NB4 (cell line): ENCODE data around the gene YPEL2.
A peak's percentile ranks its signal among the peaks of the same experiment; 100 is the strongest.
"Not testable (repeated sequence)": the region's sequence is repeated elsewhere in the genome, so short reads cannot be mapped to it uniquely, and the experiment has no call there.

Experiments
- DNase-seq: peaks from one replicate; pipeline ENCODE4 v3.0.0; 2010; ENCODE audit warnings: low read depth
- H3K4me3 ChIP-seq: one replicate; pipeline ENCODE4 v1.5.1; 2011; ENCODE audit warnings: mild to moderate bottlenecking, low read depth, low read length, moderate library complexity
- CTCF ChIP-seq: IDR thresholded peaks from one replicate; pipeline ENCODE4 v1.5.1; 2012; ENCODE audit warnings: low read depth, low read length
- MAX ChIP-seq: IDR thresholded peaks from 2 replicates; pipeline ENCODE4 v1.6.1; 2011; ENCODE audit warnings: low read depth, low read length
- MYC ChIP-seq: IDR thresholded peaks from 2 replicates; pipeline ENCODE4 v1.6.1; 2011; ENCODE audit warnings: low read depth, low read length
- POLR2A ChIP-seq: IDR thresholded peaks from 2 replicates; pipeline ENCODE4 v1.6.1; 2011; ENCODE audit warnings: mild to moderate bottlenecking; ENCODE audit not compliant: insufficient read length; ENCODE audit errors: extremely low read depth

YPEL2 gene

GRCh38 chr17:59331129-59331928, at the start of gene YPEL2:
YPEL2 (plus strand) TSS chr17:59331655; CDS start chr17:59353410, 21,755 bp downstream.
- DNase-seq = peak; percentile 96
- TF ChIP-seq CTCF (no peak), POLR2A (peak; percentile 62), MYC (no peak)
- peak within 1 kb of the TSS; percentile 62 for H3K4me3 ChIP-seq

- DNase-seq = no peak
- no peak for TF ChIP-seq POLR2A
- TF ChIP-seq MAX = no peak
- no peak for TF ChIP-seq MYC
These were observed 47.1 kb upstream of the YPEL2 start for GRCh38 chr17:59284317-59284716.

GRCh38 chr17:59287452-59287851, 44.0 kb upstream of the YPEL2 start:
- H3K4me3 ChIP-seq = no peak overlapping the region
- TF ChIP-seq MYC = no peak
- TF ChIP-seq MAX = no peak
- TF ChIP-seq CTCF = no peak
- TF ChIP-seq POLR2A = no peak
- peak; percentile 64 for DNase-seq

More at GRCh38 chr17:59284317-59284716, 47.1 kb upstream of the YPEL2 start:
- H3K4me3 ChIP-seq = no peak overlapping the region

GRCh38 chr17:59287891-59288290, 43.6 kb upstream of the YPEL2 start:
- H3K4me3 ChIP-seq = no peak overlapping the region
- TF ChIP-seq MAX (no peak), CTCF (no peak), MYC (no peak), POLR2A (no peak)
- DNase-seq = no peak

GRCh38 chr17:59289981-59290301, 41.5 kb upstream of the YPEL2 start:
- no peak for DNase-seq
- TF ChIP-seq POLR2A (no peak), CTCF (no peak), MAX (no peak), MYC (no peak)
- H3K4me3 ChIP-seq = no peak overlapping the region

- 0 out of 2 replicates have a peak, but pooled peaks have one; percentile 25 for TF ChIP-seq MYC
- peak; percentile 42; the same call in 1 of the 2 replicates for TF ChIP-seq MAX
- not testable (repeated sequence) for H3K4me3 ChIP-seq
- peak; percentile 43 for DNase-seq
These were observed 41.0 kb upstream of the YPEL2 start for GRCh38 chr17:59290302-59290998.
